ENCODE results near the gene AURKB.
"Not testable (repeated sequence)": the region's sequence is repeated elsewhere in the genome, so short reads cannot be mapped to it uniquely, and the experiment has no call there.

The AURKB gene

GRCh38 chr17:8187517-8188262 is 22.7 kb downstream of the AURKB start:
- peak; percentile 34 for DNase-seq

GRCh38 chr17:8186787-8187516 is 23.4 kb downstream of the AURKB start:
- DNase-seq: no peak

GRCh38 chr17:8186446-8186786 is 24.0 kb downstream of the AURKB start:
- no peak for DNase-seq

- DNase-seq: no peak
Measured at GRCh38 chr17:8185582-8186445, 24.6 kb downstream of the AURKB start.

- DNase-seq: no peak
Measured at GRCh38 chr17:8176998-8177731, 33.2 kb downstream of the AURKB start.

GRCh38 chr17:8176197-8176940 is 34.0 kb downstream of the AURKB start, which contains the start of gene TMEM107:
Gene TMEM107, minus strand, starts transcription at chr17:8176380. Its CDS starts 94 bp downstream, at chr17:8176286.
- DNase-seq: no peak

GRCh38 chr17:8175795-8176196 is 34.6 kb downstream of the AURKB start:
- DNase-seq: no peak

- no peak for DNase-seq
Measured at GRCh38 chr17:8173871-8174322, 36.5 kb downstream of the AURKB start.

GRCh38 chr17:8173056-8173870 is 37.1 kb downstream of the AURKB start:
- DNase-seq: no peak

GRCh38 chr17:8170186-8170585 is 40.2 kb downstream of the AURKB start:
- not testable (repeated sequence) for DNase-seq

- no peak for DNase-seq
Measured at GRCh38 chr17:8167526-8167925, 42.8 kb downstream of the AURKB start.

GRCh38 chr17:8166731-8167130 is 43.6 kb downstream of the AURKB start:
- DNase-seq: no peak

- no peak for DNase-seq
Measured at GRCh38 chr17:8164815-8165131, 45.6 kb downstream of the AURKB start.

- DNase-seq: no peak
Measured at GRCh38 chr17:8163978-8164814, 46.2 kb downstream of the AURKB start.

GRCh38 chr17:8162997-8163977 is 47.1 kb downstream of the AURKB start:
- peak; percentile 54 for DNase-seq

- DNase-seq: no peak
Measured at GRCh38 chr17:8162233-8162996, 48.0 kb downstream of the AURKB start, which contains the start of gene VAMP2. Gene VAMP2, minus strand, starts transcription at chr17:8162948. Its CDS starts 69 bp downstream, at chr17:8162879.

- no peak for DNase-seq
Measured at GRCh38 chr17:8161289-8162232, 48.8 kb downstream of the AURKB start.
